ENCODE results near the gene ETV6.
"Not testable (repeated sequence)": the region's sequence is repeated elsewhere in the genome, so short reads cannot be mapped to it uniquely, and the experiment has no call there.

Gene ETV6

DNA sequence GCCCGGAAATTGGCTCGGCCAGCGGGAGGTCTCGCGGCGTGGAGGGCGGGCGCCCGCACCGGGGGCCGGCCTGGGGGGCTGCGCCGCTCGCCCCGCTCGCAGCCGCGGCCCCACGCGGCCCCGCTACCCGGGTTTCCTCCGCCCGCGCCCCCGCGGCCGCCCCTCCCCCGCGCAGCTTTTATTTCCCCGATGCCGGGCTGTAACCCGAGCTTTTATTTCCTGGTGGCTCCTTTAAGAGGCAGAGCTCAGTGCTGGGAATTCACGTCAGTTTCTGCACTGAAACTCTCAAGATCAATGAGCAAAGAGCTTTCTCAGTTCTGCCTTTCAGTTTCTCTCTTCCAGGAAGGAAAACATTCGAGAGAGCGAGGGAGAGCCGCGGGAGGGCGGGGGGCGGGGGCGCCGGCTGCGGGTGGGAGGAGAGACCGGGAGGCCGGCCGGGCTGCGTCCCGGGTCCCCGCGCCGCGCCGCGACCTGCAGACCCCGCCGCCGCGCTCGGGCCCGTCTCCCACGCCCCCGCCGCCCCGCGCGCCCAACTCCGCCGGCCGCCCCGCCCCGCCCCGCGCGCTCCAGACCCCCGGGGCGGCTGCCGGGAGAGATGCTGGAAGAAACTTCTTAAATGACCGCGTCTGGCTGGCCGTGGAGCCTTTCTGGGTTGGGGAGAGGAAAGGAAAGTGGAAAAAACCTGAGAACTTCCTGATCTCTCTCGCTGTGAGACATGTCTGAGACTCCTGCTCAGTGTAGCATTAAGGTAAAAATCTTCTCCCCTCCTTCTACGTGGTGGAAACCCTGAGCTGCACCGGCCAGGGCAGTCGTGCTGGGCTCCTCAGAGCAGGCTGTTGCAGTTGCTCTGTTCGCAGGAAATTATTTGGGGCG is at the start of gene ETV6:
TSS of gene ETV6 (plus strand) at position 262 of the 873 bp plus-strand sequence. CDS start at position 716, 454 bp downstream.
- FAIRE-seq, result no peak

GRCh38 chr12:11600199-11600598 is 49.3 kb upstream of the ETV6 start:
- no peak for FAIRE-seq

GRCh38 chr12:11601647-11602046 is 47.8 kb upstream of the ETV6 start:
- FAIRE-seq, result no peak

- FAIRE-seq, result no peak
These were observed 42.0 kb upstream of the ETV6 start for GRCh38 chr12:11607313-11608081.

GRCh38 chr12:11609045-11609444 is 40.4 kb upstream of the ETV6 start:
- FAIRE-seq, result no peak

DNA sequence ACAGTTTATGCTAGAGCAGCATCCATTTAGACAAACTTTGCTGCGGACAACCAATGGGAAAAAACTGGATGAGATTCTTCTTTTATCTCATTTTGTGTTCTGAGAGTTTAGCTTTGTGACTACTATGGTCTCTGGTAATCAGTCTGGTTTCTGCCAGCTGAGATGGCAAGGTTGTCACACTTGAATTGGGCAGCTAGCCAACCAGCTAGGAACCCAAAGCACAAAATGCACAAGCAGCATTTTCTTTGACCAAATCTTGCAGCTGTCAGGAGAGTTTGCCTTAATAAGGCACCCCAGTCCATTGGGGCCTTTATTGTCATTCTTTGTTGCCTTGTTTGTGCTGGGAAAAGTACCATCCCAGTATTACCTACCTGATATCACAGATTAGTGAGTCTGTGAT is 34.0 kb upstream of the ETV6 start:
- no peak for FAIRE-seq

DNA sequence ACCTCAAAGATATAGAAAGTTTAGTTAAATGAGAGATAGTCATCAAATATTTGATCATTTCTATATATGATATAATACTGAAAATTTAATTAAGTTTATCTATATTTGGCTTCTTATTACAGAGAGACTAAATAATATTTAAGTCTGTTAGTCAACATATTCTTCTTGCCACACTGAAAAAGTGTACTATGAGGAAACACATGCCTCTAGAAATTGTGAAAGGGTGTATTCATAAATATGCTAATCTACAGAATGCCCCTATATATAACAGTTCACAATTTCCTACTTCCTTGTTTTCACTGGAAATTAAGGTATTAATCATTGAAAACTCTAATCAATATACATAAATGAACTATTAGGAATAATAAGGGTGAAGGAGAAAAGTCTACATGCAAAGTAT is 31.4 kb upstream of the ETV6 start:
- no peak for FAIRE-seq

DNA sequence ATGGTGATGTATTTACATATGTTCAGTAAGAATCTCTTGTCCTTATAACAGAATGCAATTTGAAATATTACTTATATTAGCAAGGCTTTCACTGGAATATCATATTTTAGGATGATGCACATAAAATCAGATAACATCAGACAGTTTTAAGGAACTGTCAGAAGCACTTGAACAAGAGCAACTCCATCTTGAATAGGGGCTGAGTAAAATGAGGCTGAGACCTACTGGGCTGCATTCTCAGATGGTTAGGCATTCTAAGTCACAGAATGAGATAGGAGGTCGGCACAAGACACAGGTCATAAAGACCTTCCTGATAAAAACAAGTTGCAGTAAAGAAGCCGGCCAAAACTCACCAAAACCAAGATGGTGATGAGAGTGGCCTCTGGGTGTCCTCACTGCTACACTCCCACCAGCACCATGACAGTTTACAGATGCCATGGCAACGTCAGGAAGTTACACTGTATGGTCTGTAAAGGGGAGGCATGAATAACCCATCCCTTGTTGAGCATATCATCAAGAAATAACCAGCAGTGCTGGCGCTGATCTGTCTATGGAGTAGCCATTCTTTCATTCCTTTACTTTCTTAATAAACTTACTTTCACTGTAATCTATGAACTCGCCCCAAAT is 27.6 kb upstream of the ETV6 start:
- no peak for FAIRE-seq

DNA sequence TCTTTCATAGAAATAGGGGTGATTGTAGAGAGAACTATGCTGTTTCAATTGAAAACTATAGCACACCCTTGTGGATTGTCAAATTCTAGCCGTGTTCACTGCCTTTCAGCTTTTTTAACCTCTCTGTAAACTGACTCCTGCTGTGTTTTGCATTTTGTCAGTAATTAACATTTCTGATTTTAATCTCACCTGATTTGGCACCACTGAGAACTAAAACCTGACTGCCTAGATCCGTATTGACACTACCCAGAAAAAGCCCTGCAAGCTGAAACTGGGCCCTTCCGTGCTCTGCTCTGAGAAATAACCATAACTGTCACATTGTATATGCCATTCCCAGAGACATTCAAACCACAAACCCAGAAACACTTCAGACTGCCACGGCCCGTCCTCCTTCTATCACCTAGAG is 26.6 kb upstream of the ETV6 start:
- no peak for FAIRE-seq

DNA sequence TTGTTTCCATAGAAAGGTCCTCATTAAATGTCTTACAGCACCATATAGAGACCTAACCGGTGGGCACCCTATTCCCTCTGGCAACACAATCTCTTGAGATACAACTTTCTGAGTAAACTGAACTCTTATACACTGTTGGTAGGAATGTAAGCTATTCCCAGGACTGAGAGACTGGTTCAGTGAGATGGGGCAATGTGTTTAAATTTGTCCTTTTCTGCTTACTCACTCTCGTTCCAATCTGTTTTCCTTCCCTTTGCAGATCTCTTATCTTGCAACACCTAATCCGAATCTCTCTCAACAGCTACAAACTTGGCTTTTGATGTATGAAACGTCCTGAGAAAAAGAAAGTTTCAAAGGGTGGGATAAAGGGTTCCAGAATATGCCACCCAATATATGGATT is 26.1 kb upstream of the ETV6 start:
- no peak for FAIRE-seq

- FAIRE-seq, result no peak
These were observed 25.4 kb upstream of the ETV6 start for GRCh38 chr12:11624116-11624515.

DNA sequence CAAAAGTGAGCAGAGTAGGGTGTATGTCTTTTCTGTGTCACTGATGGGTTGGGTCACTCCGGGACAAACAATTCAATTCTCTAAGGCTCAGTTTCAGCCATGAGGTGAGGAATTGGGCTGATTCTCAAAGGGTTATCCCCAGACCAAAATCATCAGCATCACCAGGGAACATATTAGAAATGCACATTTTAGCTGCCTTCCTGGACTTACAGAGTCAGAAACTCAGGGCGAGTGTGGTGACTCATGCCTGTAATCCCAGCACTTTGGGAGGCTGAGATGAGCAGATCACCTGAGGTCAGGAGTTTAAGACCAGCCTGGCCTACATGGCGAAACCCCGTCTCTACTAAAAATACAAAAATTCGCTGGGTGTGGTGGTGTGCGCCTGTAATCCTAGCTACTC is 21.8 kb upstream of the ETV6 start:
- not testable (repeated sequence) for FAIRE-seq

DNA sequence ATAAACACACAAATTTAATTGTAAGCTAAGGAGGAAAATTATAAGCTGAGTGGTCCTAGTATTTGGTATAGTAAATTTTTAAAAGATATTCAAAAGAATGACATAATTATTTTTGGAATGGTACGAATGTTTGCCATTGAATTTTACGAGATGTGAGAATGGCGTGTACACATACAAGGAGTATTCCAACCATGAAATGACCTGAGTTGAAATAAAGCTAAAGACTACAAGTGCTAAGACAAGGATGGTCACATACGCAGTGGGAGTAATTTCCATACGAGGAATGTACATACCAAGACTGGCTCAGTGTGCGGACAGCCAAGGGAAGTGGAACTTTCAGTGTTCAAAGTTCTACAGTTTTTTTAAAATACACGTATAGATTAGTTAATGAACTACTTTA is 21.1 kb upstream of the ETV6 start:
- FAIRE-seq, result no peak

- no peak for FAIRE-seq
These were observed 19.3 kb upstream of the ETV6 start for GRCh38 chr12:11630046-11630706.

DNA sequence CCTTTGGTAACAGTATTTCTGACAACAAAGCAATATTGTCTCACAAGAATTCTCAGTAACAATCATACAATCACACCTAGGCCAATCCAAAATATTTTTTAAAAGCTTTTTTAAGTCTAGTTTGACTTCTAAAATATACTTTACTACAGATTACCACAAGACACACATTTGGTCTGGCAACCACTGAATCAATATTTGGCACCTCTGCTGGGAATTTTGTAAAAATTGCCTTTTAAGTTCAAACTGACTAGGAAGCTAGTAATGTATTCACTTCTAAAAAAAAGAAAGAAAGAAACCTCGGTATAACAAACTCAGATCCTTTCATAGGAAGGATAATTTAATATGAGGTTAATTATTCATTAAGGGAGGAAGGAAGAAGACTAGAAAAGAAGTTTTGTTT is 18.2 kb upstream of the ETV6 start:
- FAIRE-seq, result no peak

DNA sequence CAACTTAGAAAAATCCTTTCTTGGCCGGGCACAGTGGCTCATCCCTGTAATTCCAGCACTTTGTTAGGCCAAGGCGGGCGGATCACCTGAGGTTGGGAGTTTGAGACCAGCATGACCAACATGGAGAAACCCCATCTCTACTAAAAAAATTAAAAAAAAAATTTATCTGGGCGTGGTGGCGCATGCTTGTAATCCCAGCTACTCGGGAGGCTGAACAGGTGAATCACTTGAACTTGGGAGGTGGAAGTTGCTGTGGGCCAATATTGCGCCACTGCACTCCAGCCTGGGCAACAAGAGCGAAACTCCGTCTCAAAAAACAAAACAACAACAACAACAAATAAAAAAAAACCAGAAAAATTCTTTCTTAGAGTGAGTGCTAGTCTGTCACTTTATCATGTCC is 17.6 kb upstream of the ETV6 start:
- not testable (repeated sequence) for FAIRE-seq

DNA sequence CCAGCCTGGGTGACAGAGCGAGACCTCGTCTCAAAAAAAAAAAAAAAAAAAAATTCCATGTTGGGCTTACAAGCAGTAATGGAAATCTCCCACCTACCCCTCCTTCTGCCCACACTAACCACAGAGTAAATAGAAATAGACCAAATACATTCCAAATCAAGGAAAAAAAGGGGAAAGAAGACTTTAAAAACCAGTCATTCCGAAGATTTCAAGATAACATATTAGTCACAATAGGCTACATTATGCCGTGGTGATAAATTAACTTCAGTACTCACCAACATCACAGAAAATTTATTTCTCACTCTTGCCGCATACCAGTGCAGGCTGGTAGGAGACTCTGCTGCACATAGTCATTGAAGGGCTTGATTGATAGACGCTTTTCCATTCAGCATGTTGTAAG is 15.5 kb upstream of the ETV6 start:
- FAIRE-seq, result no peak

DNA sequence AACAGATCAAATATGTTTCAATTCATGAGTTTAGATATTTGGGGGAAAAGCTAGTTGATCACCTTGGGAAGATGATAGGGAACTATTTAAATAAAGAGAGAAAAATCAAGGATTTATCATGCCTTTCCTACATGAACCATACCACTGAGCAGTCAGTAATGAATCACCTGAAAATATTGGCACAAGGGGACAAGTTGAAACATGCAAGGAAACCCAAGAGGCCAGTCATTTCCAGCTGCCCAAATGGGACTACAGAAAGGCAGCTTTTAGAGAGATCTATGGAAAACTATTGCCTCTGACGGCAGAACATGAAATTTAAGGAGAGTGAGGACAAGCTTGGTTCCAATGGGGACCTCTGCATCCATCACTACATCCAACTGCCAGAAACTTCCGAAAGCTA is 14.1 kb upstream of the ETV6 start:
- FAIRE-seq, result no peak

DNA sequence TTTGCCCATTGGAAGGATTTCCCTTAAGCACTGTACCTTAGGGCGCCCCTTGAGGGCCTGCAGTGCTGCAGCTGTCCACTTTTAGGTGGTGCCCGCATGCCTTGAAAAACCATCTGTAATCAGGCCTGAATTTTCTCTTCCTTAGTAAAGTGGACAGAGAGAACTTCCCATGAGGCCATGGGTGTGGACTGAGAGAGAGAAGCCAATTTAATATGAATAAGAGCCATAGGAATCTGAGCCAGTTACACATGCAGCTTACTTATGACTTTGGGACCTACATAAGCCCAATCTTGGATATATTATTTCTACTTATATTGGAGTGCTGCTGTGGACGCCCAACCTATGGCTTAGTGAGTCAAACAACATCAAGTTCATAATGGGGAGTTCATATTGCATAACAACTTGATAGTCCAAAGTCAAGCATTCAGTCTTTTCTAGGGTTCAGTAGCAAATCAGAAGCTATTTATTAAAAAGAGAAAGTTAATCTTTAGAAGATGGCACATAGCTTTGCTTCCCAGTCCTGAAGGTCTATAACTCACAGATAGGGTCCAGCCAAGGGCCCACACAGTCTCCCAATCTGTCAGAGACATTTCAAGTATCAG is 11.1 kb upstream of the ETV6 start:
- no peak for FAIRE-seq

- FAIRE-seq, result no peak
These were observed 10.0 kb upstream of the ETV6 start for GRCh38 chr12:11639454-11639853.

- no peak for FAIRE-seq
These were observed 8.0 kb upstream of the ETV6 start for GRCh38 chr12:11641522-11641921.

DNA sequence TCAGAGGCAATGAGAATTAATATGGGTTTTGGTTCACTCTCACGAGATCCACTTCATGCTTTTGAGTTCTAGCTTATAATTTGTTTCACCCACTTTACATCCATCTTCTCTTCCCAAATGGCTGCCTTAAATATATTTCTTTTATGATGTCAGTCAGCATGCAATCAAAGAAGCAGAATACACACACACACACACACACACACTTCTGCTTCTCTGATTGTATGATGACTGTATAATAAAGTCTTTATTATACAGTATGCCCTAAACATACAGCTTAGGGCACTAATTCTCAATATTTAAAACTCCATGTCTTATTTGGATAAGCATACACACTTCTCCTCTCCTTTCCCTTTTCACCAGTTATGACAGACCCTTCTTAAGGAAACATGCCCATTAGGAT is 6.7 kb upstream of the ETV6 start:
- no peak for FAIRE-seq

GRCh38 chr12:11645391-11645790 is 4.1 kb upstream of the ETV6 start:
- FAIRE-seq, result no peak

Measured in G401.6 (cell line).